ENCODE data around the gene ERBB4. TPM values are rescaled to one million over a fixed set of nuclear protein-coding genes. Genes with fewer than 3 reads are reported as not detected.
"Not testable (repeated sequence)": the region's sequence is repeated elsewhere in the genome, so short reads cannot be mapped to it uniquely, and the experiment has no call there.

Gene ERBB4
- total RNA-seq, 5 donors from 2014 or later (not counting 1 experiment from before 2014, with no cell fraction given) = 0.03 to 0.06 TPM; not detected in 3

DNA sequence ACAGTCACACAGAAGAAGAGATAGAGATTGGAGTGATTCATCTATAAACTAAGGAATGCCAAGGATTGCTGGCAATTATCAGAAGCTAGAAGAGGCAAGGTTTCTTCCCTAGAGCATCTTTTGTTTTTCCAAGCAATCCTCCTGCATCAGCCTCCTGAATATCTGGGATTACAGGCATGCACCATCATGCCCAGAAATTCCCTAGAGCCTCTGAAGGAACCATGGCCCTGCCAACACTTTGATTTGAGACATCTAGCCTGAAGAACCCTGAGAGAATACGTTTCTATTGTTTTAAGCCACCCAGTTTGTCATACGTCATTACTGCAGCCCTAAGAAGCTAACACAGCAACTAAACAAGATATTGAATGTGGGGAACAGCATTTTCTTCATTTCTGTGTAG, 525.0 kb downstream of the ERBB4 start:
- no peak overlapping the region for H3K4me3 ChIP-seq (ENCODE audit: control insufficient read depth in 1 of 2, extremely low read depth in 1 of 2, low read length in 1 of 2)
- Mint-ChIP-seq H3K4me3 (no peak overlapping the region), H3K36me3 (no peaks in the 10 kb centered on the region), H3K4me1 (no peaks in the 10 kb centered on the region), H3K27ac (no peak overlapping the region), H3K27me3 (no peaks in the 10 kb centered on the region), H3K9me3 (peaks cover 0 to 4% (median 4%) of the 10 kb centered on the region in 3 donors)
- DNase-seq (no peak), ATAC-seq (replicated peaks in 1 of 4) (no peak)
- no CpG with 5 or more reads among the region's 2 CpGs for WGBS (ENCODE audit: insufficient coverage)
- CTCF ChIA-PET = no interaction called here
- H3K27ac ChIP-seq (ENCODE audit: low read length) = no peak overlapping the region
- POLR2A ChIA-PET = interaction anchor here in 1 of 2 donors (0.5 kb wide), 1 partner anchor 27 kb away, joined by 3 read pairs; no protein-coding TSS in a partner anchor
- no peaks in the 10 kb centered on the region for H3K27me3 ChIP-seq (replicated peaks in 1 of 2; ENCODE audit: control insufficient read depth in 2 of 2, extremely low read depth in 1 of 2, insufficient read depth in 2 of 2, low read length in 1 of 2)
- no peaks in the 10 kb centered on the region for H3K36me3 ChIP-seq (ENCODE audit: control insufficient read depth in 2 of 2, extremely low read depth in 1 of 2, insufficient read depth in 1 of 2, low read length in 1 of 2)
- no peaks in the 10 kb centered on the region for H3K4me1 ChIP-seq (ENCODE audit: control insufficient read depth in 1 of 2, extremely low read depth in 1 of 2, insufficient read depth in 2 of 2, low read length in 2 of 2)
- H3K9me3 ChIP-seq = no peaks in the 10 kb centered on the region

DNA sequence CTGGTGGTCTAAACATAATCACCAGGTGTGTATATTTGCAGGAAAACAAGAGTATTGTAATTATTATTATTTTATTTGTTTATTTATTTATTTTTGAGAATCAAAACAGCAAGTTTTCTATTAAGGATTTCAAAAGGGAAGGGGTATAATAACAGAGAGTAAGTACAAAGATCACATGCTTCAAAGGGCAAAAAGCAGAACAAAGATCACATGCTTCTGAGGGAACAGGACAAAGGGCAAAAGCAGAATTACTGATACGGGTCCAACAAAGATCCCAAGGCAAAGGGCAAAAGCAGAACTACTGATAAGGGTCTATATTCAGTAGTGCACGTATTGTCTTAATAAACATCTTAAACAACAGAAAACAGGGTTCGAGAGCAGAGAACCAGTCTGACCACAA, 528.3 kb downstream of the ERBB4 start:
- H3K27me3 Mint-ChIP-seq; H3K9me3 Mint-ChIP-seq; CTCF ChIA-PET; DNase-seq; H3K27ac ChIP-seq (ENCODE audit: low read length); H3K4me1 Mint-ChIP-seq; POLR2A ChIA-PET; H3K36me3 ChIP-seq (ENCODE audit: control insufficient read depth in 2 of 2, extremely low read depth in 1 of 2, insufficient read depth in 1 of 2, low read length in 1 of 2); H3K4me1 ChIP-seq (ENCODE audit: control insufficient read depth in 1 of 2, extremely low read depth in 1 of 2, insufficient read depth in 2 of 2, low read length in 2 of 2); H3K4me3 Mint-ChIP-seq; H3K27me3 ChIP-seq (replicated peaks in 1 of 2; ENCODE audit: control insufficient read depth in 2 of 2, extremely low read depth in 1 of 2, insufficient read depth in 2 of 2, low read length in 1 of 2); H3K9me3 ChIP-seq; H3K36me3 Mint-ChIP-seq; H3K27ac Mint-ChIP-seq; ATAC-seq (replicated peaks in 1 of 4); H3K4me3 ChIP-seq (ENCODE audit: control insufficient read depth in 1 of 2, extremely low read depth in 1 of 2, low read length in 1 of 2): not testable (repeated sequence)
- no CpG with 5 or more reads among the region's 3 CpGs for WGBS (ENCODE audit: insufficient coverage)

DNA sequence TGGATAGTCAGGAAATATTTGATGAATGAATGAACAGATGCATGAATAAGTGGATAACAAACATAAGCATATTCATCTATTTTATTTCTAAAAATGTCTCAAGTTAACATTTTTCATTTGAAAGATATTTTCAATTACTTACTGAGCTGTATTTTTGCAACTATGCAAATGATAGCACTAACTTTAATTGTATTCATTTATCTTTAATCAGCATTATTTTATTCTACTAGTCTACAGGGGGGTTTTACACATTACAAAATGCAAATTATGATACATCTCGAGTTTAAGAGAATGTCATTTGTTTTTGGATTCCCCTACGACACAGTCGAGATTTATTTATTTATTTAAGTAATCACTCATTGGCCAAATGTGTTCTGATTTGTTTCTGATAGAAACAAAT, 530.6 kb downstream of the ERBB4 start:
- POLR2A ChIA-PET = no interaction called here
- Mint-ChIP-seq H3K4me3 (no peak overlapping the region), H3K27ac (no peak overlapping the region), H3K36me3 (no peaks in the 10 kb centered on the region), H3K4me1 (no peaks in the 10 kb centered on the region), H3K9me3 (peaks cover 0 to 4% (median 0%) of the 10 kb centered on the region in 3 donors), H3K27me3 (no peaks in the 10 kb centered on the region)
- ATAC-seq (replicated peaks in 1 of 4) (no peak), DNase-seq (no peak)
- CTCF ChIA-PET = no interaction called here
- WGBS (ENCODE audit: insufficient coverage) = no CpG with 5 or more reads among the region's 3 CpGs
- Histone ChIP-seq H3K4me1 (ENCODE audit: control insufficient read depth in 1 of 2, extremely low read depth in 1 of 2, insufficient read depth in 2 of 2, low read length in 2 of 2) (no peaks in the 10 kb centered on the region), H3K27me3 (replicated peaks in 1 of 2; ENCODE audit: control insufficient read depth in 2 of 2, extremely low read depth in 1 of 2, insufficient read depth in 2 of 2, low read length in 1 of 2) (no peaks in the 10 kb centered on the region), H3K36me3 (ENCODE audit: control insufficient read depth in 2 of 2, extremely low read depth in 1 of 2, insufficient read depth in 1 of 2, low read length in 1 of 2) (no peaks in the 10 kb centered on the region), H3K4me3 (ENCODE audit: control insufficient read depth in 1 of 2, extremely low read depth in 1 of 2, low read length in 1 of 2) (no peak overlapping the region), H3K27ac (ENCODE audit: low read length) (no peak overlapping the region), H3K9me3 (no peaks in the 10 kb centered on the region)

DNA sequence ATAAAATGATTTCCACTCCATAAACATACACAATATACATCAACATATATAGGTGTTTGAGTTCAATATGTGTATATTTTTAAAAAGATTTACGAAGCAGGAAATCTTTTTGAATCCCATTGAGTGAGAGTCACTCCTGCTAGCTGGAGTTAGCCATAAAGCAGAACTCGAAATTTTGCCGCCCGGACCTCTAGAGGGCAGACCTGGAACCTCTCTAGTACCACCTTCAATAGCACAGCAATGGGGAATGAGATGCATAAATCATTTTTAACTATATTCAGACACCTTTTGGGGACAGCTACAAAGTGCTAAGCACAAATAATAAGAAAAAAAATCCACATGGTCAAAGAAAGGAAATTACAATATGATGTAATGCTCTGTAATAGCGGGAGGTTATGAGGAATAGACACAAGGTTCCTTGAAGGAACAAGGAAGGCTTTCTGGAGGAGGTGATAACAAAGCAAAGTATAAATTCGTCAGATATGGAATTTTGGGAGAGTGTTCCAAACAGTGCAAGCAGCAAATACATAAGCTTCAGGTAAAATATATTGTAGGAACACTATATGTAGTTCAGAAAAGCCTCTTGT, 533.4 kb downstream of the ERBB4 start:
- no peaks in the 10 kb centered on the region for H3K4me1 Mint-ChIP-seq
- Histone ChIP-seq H3K4me3 (ENCODE audit: control insufficient read depth in 1 of 2, extremely low read depth in 1 of 2, low read length in 1 of 2) (no peak overlapping the region), H3K27ac (ENCODE audit: low read length) (no peak overlapping the region), H3K36me3 (ENCODE audit: control insufficient read depth in 2 of 2, extremely low read depth in 1 of 2, insufficient read depth in 1 of 2, low read length in 1 of 2) (no peaks in the 10 kb centered on the region), H3K27me3 (replicated peaks in 1 of 2; ENCODE audit: control insufficient read depth in 2 of 2, extremely low read depth in 1 of 2, insufficient read depth in 2 of 2, low read length in 1 of 2) (no peaks in the 10 kb centered on the region), H3K4me1 (ENCODE audit: control insufficient read depth in 1 of 2, extremely low read depth in 1 of 2, insufficient read depth in 2 of 2, low read length in 2 of 2) (no peaks in the 10 kb centered on the region), H3K9me3 (no peaks in the 10 kb centered on the region)
- CTCF ChIA-PET = interaction anchor here in 1 of 2 donors (0.8 kb wide), 1 partner anchor 562 kb away, joined by 3 read pairs; no protein-coding TSS in a partner anchor
- DNase-seq = peak in 1 of 35 experiments; percentile 1
- H3K9me3 Mint-ChIP-seq = peaks cover 0 to 5% (median 0%) of the 10 kb centered on the region in 3 donors
- no peak for ATAC-seq (replicated peaks in 1 of 4)
- H3K36me3 Mint-ChIP-seq = no peaks in the 10 kb centered on the region
- H3K27me3 Mint-ChIP-seq = no peaks in the 10 kb centered on the region
- WGBS (ENCODE audit: insufficient coverage) = 42% methylated on average over 2 of the region's 6 CpGs
- no peak overlapping the region for H3K27ac Mint-ChIP-seq
- no peak overlapping the region for H3K4me3 Mint-ChIP-seq
- POLR2A ChIA-PET = no interaction called here

DNA sequence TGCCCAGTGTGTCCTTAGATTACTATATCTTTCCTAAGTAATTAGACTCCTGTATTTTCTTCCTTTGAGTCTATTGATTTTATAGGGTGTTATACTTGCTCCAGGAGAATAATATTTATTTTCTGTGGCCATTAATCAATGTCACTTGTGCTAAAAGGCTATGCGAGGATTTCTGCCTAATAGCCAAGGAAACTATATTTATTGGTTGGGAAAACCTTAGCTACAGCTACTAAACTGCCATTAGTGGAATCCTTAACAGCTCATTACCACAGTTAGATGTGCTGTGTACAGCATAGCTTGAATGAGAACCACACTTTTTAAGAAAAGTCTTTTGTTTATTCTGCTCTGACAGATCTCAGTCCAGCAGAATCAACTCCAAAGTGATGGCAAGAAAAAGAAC, 537.3 kb downstream of the ERBB4 start:
- POLR2A ChIA-PET = no interaction called here
- WGBS (ENCODE audit: insufficient coverage) = no CpG with 5 or more reads among the region's 1 CpG
- H3K9me3 Mint-ChIP-seq = peaks cover 0 to 4% (median 1%) of the 10 kb centered on the region in 3 donors

DNA sequence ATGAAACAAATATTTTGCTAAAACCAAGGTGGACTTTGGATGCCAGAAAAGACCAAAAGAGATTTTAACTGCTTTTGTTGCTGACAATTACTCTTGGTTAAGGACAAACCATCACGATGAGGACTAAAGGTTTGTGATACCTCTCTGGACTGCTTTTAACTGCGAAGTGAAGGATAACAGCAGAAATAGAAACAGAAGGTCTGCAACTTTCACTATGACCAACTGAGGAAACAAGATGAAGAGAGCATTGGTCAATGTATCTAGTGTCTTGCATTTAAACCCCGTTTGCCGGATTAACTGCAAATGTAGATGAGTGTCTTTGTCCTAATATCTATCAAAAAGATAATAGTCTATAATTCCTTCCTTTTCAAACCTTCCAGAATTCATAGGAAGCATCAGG, 541.7 kb downstream of the ERBB4 start:
- ATAC-seq (replicated peaks in 1 of 4) (no peak), DNase-seq (no peak)
- no peaks in the 10 kb centered on the region for H3K4me1 Mint-ChIP-seq
- H3K4me3 Mint-ChIP-seq = no peak overlapping the region
- whole genome bisulfite sequencing (ENCODE audit: insufficient coverage) = 59% methylated on average over 2 of the region's 4 CpGs
- Histone ChIP-seq H3K4me1 (ENCODE audit: control insufficient read depth in 1 of 2, extremely low read depth in 1 of 2, insufficient read depth in 2 of 2, low read length in 2 of 2) (no peaks in the 10 kb centered on the region), H3K9me3 (no peaks in the 10 kb centered on the region), H3K27ac (ENCODE audit: low read length) (no peak overlapping the region), H3K4me3 (ENCODE audit: control insufficient read depth in 1 of 2, extremely low read depth in 1 of 2, low read length in 1 of 2) (no peak overlapping the region), H3K27me3 (replicated peaks in 1 of 2; ENCODE audit: control insufficient read depth in 2 of 2, extremely low read depth in 1 of 2, insufficient read depth in 2 of 2, low read length in 1 of 2) (no peaks in the 10 kb centered on the region), H3K36me3 (ENCODE audit: control insufficient read depth in 2 of 2, extremely low read depth in 1 of 2, insufficient read depth in 1 of 2, low read length in 1 of 2) (no peaks in the 10 kb centered on the region)
- no peaks in the 10 kb centered on the region for H3K27me3 Mint-ChIP-seq
- POLR2A ChIA-PET = no interaction called here
- no peaks in the 10 kb centered on the region for H3K36me3 Mint-ChIP-seq
- CTCF ChIA-PET = no interaction called here
- H3K9me3 Mint-ChIP-seq = peaks cover under 1 to 6% (median 4%) of the 10 kb centered on the region in 3 donors
- no peak overlapping the region for H3K27ac Mint-ChIP-seq

More for the DNA sequence above, 537.3 kb downstream of the ERBB4 start:
- no peak overlapping the region for H3K4me3 Mint-ChIP-seq
- no peaks in the 10 kb centered on the region for H3K27me3 Mint-ChIP-seq
- DNase-seq (no peak), ATAC-seq (replicated peaks in 1 of 4) (no peak)
- H3K27ac Mint-ChIP-seq = no peak overlapping the region
- H3K36me3 Mint-ChIP-seq = no peaks in the 10 kb centered on the region
- H3K27ac ChIP-seq (ENCODE audit: low read length) = no peak overlapping the region
- H3K9me3 ChIP-seq = no peaks in the 10 kb centered on the region
- no peaks in the 10 kb centered on the region for H3K4me1 ChIP-seq (ENCODE audit: control insufficient read depth in 1 of 2, extremely low read depth in 1 of 2, insufficient read depth in 2 of 2, low read length in 2 of 2)
- H3K4me1 Mint-ChIP-seq = no peaks in the 10 kb centered on the region
- CTCF ChIA-PET = no interaction called here
- no peak overlapping the region for H3K4me3 ChIP-seq (ENCODE audit: control insufficient read depth in 1 of 2, extremely low read depth in 1 of 2, low read length in 1 of 2)
- H3K36me3 ChIP-seq (ENCODE audit: control insufficient read depth in 2 of 2, extremely low read depth in 1 of 2, insufficient read depth in 1 of 2, low read length in 1 of 2) = no peaks in the 10 kb centered on the region
- H3K27me3 ChIP-seq (replicated peaks in 1 of 2; ENCODE audit: control insufficient read depth in 2 of 2, extremely low read depth in 1 of 2, insufficient read depth in 2 of 2, low read length in 1 of 2) = no peaks in the 10 kb centered on the region

DNA sequence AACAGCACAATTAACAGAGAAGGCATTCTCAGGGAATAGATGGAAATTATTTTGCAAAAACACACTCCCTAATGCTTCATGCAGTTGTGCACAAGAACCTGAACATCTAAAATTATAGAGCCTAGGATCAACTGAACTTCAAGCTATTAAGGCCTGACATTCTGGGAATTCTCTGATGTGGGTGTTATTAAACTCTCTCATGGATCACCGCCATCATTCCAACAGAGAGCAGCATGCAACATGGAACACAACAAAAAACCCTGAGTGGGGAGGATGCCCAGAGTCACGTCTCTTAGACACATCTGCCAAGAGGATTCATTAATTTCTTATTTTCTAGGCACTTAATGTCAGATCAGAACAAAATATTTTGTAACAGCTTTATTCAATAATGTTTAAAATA, 543.8 kb downstream of the ERBB4 start:
- Mint-ChIP-seq H3K4me3 (no peak overlapping the region), H3K4me1 (no peaks in the 10 kb centered on the region), H3K27ac (no peak overlapping the region), H3K36me3 (no peaks in the 10 kb centered on the region), H3K27me3 (no peaks in the 10 kb centered on the region), H3K9me3 (peaks cover 4 to 8% (median 4%) of the 10 kb centered on the region in 3 donors)
- Histone ChIP-seq H3K9me3 (no peaks in the 10 kb centered on the region), H3K27ac (ENCODE audit: low read length) (no peak overlapping the region), H3K27me3 (replicated peaks in 1 of 2; ENCODE audit: control insufficient read depth in 2 of 2, extremely low read depth in 1 of 2, insufficient read depth in 2 of 2, low read length in 1 of 2) (no peaks in the 10 kb centered on the region), H3K36me3 (ENCODE audit: control insufficient read depth in 2 of 2, extremely low read depth in 1 of 2, insufficient read depth in 1 of 2, low read length in 1 of 2) (no peaks in the 10 kb centered on the region), H3K4me1 (ENCODE audit: control insufficient read depth in 1 of 2, extremely low read depth in 1 of 2, insufficient read depth in 2 of 2, low read length in 2 of 2) (no peaks in the 10 kb centered on the region), H3K4me3 (ENCODE audit: control insufficient read depth in 1 of 2, extremely low read depth in 1 of 2, low read length in 1 of 2) (no peak overlapping the region)
- DNase-seq = no peak
- no CpG with 5 or more reads among the region's 2 CpGs for WGBS (ENCODE audit: insufficient coverage)
- ChIA-PET POLR2A (no interaction called here), CTCF (no interaction called here)
- no peak for ATAC-seq (replicated peaks in 1 of 4)

Data from T-cell (primary cell).